Anterior cingulate cortex (tissue), 58 donors: ENCODE measurements around the gene CCDC92.
A peak's percentile ranks its signal among the peaks of the same experiment; 100 is the strongest.

Experiments
- DNase-seq, 58 donors: peaks; one replicate each; lab custom pipeline; 2025; lab: John Stamatoyannopoulos, UW

The CCDC92 gene

DNA sequence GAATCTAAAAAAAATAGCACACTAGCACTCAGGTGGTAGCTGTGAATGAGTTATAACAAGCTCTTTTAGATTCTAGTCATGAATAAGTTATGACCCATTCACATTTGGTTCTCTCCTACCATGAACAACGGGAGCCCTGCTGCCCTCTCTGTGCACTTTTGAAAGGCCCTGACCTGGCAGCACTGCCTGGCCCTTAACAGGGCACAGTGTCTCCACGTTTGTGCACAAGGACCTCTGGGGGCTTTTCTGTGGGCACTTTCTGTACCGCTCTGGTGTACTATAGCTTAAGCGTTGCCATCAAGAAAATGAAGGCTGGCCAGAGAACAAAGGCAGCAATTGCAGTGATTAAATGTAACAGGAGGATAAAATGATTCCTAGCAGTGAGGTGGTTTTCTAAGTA is 21.2 kb downstream of the CCDC92 start:
- no peak for DNase-seq

DNA sequence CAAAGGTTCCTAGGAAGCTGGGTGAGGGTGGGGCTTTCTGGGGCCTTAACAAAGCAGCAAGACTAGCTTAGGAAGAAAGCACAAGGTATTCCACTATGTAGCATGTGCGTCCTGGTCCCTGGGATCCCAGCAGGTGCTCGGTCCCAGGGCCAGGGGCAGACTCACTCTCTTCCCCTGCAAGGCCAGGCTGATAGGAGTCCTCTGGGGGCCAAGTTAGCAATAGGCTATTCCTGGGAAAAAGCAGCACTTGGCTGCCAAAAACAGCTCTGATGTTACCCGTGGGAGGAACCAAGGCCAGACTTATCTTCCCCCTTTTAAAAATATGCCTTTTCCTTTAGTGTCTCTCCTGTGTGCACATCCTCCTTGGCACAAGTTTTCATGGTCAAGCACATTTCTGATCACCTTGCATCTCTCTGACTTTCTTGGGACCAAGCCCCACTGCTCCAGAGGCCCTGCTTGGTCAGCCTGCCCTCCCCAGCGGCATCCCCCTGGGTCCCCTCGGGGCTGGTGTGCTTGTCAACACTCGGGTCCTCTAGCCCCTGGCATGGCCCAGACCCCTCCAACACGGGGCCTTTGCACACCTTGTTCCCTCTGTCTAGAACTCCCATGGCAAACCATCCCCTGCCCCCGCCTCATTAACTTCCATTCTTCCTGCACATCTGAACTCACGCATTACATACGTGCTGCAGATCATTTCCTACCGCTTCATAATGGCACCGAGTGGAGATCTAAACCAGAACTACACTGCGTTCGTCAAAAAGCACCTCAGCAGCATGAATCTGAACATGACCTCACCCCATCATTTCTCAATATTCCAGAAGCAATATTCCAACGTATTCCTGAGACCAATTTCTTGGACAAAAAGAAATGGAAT is 21.9 kb downstream of the CCDC92 start:
- no peak for DNase-seq

DNA sequence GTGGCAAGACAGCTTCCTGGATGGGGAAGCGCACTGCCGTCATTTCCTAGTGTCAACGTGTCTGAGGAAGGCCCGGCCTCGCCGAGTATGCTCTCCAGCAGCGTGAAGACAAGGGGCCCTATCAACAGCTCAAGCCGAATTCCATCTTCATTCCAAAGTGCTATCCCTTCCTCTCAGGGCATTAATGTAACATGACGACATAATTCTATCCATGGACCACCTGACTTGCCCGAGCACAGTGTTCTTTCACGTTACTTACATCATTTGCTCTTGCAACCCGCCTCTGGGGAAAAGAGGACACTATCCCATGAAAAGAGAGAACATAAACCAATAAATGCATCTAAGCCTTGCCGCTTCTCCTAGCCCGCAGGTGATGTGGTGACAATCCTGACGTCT is 22.9 kb downstream of the CCDC92 start:
- DNase-seq, result no peak

DNA sequence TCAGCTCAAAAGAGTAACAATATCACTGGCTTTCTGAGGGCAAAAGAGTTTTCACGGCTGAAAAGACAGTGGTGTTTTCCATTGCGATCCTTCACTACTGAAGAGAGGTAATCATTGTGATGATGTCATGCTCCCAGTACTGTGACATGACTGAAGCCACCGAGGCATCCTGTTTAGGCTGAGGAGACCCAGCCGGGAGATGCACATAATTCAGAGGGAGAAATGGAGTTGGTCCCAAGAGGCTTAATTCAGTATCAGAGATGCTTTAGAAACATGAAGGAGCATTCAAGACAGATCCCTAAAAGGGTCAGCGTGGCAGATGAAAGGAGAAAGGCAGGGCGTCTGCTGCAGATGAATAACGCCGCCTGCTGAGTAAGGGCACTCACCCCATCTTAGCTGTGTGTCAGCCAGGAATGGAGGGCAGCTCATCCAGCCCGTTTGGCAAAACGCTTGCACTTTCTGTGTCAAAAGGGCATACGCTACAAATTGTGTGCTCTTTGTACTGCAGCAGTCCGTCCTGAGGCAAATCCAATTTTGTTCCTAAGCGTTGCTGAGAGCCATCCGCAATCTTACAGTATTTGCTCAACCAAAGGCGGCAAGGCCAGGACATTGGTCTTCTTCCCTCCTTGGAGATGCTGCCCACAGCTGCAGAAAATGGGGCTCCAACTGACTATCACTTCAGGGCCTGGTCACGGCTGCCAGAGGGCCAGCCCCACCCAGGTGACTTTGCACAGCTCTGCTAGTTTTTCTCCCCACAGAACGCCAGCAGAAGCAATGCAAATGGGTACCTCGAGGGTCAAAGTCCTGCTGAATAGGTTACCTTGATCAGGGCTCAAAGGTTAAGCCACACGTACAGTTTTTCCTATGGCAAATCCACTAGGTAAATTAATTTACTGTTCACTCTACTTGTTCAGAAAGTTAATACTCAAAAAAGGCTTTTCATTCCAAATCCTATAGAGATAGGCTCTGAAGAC is 23.5 kb downstream of the CCDC92 start:
- DNase-seq, result peak in 6 of 58 donors; percentile 17 to 49 (median 36)

GRCh38 chr12:123948401-123948795 is 24.2 kb downstream of the CCDC92 start:
- peak in 10 of 58 donors; percentile 18 to 44 (median 28) for DNase-seq

- DNase-seq, result peak in 2 of 58 donors; percentile 19 to 29
These were observed 25.1 kb downstream of the CCDC92 start for GRCh38 chr12:123947531-123947930.

DNA sequence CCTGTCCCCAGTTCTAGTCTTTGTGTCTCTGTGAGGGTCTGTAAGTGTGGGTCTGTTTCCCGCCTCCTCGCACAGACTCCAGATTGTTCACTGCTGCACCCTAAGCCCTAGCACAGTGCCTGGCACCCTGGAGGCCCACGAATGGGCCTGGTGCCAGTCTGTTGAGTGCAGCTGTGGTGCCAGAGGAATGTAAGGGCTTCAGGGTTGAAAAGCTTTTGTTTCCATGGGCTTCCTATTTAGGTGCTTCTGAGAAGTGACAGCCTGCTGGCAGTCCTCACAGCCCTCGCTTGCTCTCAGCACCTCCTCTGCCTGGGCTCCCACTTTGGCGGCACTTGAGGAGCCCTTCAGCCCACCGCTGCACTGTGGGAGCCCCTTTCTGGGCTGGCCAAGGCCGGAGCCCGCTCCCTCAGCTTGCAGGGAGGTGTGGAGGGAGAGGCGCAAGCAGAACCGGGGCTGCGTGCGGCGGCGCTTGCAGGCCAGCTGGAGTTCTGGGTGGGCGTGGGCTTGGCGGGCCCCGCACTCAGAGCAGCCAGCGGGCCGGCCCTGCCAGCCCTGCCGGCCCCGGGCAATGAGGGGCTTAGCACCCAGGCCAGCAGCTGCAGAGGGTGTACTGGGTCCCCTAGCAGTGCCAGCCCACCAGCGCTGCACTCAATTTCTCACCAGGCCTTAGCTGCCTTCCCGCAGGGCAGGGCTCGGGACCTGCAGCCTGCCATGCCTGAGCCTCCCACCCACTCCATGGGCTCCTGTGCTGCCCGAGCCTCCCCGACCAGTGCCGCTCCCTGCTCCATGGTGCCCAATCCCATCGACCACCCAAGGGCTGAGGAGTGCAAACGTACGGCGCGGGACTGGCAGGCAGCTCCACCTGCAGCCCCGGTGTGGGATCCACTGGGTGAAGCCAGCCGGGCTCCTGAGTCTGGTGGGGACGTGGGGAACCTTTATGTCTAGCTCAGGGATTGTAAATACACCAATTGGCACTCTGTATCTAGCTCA is 25.8 kb downstream of the CCDC92 start:
- peak in 1 of 58 donors; percentile 30 for DNase-seq

GRCh38 chr12:123946152-123946515 is 26.5 kb downstream of the CCDC92 start:
- peak in 1 of 58 donors; percentile 29 for DNase-seq

- peak in 9 of 58 donors; percentile 12 to 42 (median 23) for DNase-seq
These were observed 27.1 kb downstream of the CCDC92 start for GRCh38 chr12:123945287-123946151.

DNA sequence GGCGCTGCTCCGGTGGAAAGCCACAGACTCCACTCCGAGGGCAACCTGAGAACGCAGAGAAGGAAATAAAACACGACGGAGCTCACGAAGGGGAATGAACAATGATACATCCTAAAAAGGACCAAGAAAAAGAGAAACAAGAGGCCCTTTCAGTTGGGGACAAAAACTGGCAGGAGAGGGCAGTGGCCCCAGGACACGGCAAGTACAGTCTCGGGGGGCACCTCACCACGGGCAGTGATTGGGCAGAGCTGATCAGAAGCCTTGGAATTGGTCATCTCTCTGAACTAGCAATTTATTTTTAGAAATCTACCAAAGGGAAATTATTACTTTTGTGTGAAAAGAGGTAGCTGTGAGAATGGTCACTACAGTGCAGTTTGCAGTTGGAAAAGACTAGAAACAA is 27.9 kb downstream of the CCDC92 start:
- DNase-seq, result no peak

GRCh38 chr12:123943816-123944215 is 28.8 kb downstream of the CCDC92 start:
- no peak for DNase-seq

DNA sequence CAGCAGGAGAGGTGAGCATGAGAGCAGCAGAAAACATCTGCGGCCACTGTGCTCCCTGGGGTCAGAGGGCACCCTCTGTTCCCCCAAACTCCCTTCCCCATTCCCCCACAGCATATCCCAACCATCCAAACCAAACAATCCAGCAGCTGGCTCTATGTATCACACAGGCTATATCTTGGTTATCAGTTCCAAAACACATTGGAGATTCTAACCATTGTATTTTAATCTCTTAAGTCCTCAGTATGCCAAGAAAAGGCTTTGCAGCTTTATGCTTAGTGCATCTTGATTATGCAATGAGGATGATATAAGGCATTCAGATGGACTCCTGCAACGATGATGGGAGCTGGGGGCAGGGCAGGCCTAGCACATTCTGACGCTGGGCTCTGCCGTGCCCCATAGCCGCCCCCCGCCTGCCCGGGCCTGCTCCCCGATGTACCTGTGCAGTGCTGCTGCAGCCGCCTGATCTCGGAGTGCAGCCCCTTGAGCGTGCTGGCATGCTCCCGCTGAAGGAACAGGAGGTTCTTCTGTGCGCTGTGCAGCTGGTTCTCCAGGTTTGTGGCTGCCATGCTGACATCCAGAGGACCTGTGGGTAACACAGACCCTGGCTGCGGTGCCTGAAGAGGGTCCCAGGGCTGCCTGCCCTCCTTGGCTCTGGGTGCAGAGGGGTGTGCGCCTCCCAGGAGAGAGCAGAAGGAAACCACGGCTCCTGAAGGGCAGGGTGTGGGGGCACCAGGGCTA is 29.6 kb downstream of the CCDC92 start:
- no peak for DNase-seq

GRCh38 chr12:123942238-123942653 is 30.4 kb downstream of the CCDC92 start:
- DNase-seq, result peak in 36 of 58 donors; percentile 16 to 79 (median 46)

DNA sequence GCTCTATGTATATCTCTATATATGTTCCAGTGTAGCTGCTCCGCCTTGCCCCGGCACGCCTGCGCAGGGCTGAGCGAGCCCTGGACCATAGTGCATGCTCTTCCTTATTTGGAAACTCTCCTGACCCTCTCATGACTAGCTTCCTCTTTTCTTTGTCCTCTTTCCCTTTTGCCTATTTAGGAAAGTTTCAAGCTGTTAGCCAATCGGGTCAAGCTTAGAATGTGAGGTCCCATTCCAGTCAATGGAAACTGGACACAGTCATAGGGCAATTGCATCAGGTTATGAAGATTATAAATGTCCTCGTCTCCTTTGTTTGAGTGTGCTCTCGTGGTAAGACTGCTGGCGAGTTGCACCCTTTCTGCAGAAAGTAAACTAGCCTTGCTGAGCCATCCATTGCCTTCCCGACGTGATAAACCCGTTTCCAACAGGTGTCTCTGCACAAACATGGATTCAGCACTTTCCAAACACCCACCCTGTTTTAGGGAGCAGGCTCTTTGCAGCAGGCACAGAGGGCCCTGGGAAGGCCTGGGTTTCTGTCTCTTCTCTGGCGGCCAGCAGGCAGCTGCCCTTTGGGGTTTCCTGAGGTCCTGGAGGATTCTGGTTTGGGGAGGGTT is 30.9 kb downstream of the CCDC92 start:
- DNase-seq, result no peak

DNA sequence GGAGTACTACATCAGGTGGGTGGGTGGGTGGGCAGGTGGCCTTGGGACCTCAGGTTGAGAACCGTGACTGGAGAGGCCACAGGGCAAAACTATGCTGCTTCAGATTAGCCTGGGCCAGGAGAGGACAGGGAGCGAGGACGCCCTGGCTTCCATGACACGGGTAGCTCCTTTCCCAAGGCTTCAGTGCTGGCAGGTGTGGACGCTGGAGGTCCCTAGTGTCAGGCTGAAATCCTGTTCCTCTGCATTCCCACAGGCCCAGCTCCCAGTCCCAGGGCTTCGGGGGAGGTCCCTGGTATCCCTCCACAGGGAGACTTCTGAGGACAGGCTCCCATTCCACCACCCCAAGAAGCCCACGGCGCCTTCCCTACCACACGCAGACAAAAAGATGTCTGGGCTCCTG is 31.6 kb downstream of the CCDC92 start:
- no peak for DNase-seq

DNA sequence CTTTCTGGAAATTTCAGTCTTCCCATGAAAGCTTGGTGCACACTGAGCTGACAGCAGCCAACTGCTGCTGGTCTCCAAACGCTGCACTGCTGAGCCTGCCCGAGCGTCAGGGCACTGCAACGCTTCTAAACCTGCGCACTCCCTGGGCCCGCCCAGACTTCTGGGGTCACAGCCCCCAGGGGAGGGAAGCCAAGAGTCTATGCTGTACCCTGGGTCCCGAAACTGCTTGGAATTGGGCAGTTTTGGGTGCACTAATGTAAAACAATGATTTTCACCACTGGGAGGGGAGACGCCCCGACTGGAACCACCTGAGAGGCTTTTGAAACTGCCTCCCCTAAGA is 32.0 kb downstream of the CCDC92 start:
- peak in 1 of 58 donors; percentile 50 for DNase-seq

- peak in 18 of 58 donors; percentile 12 to 87 (median 40) for DNase-seq
These were observed 32.7 kb downstream of the CCDC92 start for GRCh38 chr12:123939716-123940626.
